Stimulated activated CD4-positive, alpha-beta T cell treated with anti-CD3 and anti-CD28 coated beads, TNF-alpha, amount 100 ng/mL, for 1 hour (primary cell): ENCODE measurements around the gene MROH8.
A peak's percentile ranks its signal among the peaks of the same experiment; 100 is the strongest.
"Not testable (repeated sequence)": the region's sequence is repeated elsewhere in the genome, so short reads cannot be mapped to it uniquely, and the experiment has no call there.

Experiments
- DNase-seq, 3 donors: peaks; one replicate each; pipeline ENCODE4 v3.0.0-alpha.2; 2020; ENCODE audit warnings: low read depth in 3 of 3, low spot score in 1 of 3

MROH8 gene

DNA sequence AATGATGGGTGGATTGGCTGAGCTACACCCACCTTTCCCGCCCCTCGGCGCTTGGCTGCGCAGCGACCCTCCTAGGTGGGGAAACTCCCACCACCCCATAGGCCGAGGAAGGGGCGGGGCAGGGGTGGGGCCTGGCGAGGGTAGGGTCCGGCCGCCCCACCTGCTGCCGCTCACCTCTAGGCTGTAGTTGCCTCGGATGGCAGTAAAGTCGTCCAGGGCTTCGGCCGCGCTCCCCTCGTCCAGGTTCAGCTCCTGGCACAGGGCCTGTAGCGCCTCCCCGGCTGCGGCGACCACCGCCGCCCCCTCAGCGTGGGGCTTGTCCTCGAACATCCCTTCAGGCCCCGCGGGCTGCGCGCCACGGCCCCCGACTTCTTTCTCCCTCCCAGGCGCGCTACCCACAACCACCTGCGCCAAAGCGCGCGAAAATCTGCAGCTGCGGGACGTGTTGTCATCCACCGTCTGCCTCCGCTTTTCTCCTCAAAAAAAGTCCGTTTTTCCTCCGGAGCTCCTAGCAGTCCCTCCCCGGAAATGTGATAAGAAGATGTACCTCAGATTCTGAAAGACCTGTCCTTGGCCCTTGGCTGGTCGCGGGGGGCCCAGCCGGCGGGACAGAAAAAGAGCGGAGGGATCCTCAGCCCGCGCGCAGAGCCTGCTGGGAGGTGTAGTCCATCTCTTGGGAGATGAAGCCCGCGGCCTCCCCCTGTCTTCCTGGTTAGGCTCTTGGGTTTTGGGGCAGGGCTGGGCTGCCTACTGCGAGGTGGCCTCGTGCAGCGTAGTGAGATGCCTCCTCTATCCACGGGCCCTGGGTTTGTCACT lies 83.5 kb downstream of the MROH8 start, which contains the start of gene RBL1:
Gene RBL1 (minus strand): TSS at position 399 of the 816 bp plus-strand sequence. CDS start 69 bp downstream, at position 330.
- peak; percentile 57 to 75 (median 62) for DNase-seq

DNA sequence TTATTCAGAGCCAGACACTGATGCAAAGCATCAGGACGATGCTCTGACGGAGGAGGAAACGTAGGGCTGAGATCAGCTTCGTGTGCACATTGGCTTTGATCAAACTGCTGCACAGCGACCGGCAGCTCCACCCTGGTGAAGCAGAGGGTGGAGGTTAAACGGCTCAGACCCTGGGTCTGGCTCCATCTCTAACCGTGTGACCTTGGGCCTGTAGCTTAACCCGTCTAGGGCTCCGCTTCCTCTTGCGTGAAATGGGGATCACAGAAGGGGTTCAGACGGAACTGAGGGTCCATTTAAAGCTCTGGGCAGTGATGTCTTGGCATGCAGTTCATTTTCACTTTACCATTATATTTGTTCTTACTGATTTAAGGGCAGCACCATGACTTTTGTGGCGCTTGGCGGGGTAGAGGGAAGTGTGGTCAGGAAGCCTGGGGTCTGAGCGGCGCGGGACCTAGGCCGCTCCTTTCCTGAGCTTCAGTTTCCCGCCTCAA lies 84.2 kb downstream of the MROH8 start:
- peak in 1 of 3 donors; percentile 16 for DNase-seq

DNA sequence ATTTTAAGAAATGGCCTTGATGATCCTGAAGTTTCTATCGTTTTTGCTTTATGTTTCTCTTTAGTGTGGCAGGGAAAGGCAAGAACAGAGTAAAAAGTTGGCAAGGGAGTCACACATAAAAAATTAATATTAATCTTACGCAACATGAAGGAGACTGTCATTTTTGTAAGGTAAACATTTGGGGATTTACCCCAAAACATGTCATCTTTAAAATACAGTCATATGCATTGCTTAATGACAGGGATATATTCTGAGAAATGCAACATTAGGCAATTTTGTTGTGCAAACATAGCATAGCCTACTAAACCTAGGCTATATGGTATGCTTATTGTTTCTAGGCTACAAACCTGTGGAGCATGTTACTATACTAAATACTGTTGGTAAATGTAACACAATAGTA lies 88.9 kb downstream of the MROH8 start:
- no peak for DNase-seq

DNA sequence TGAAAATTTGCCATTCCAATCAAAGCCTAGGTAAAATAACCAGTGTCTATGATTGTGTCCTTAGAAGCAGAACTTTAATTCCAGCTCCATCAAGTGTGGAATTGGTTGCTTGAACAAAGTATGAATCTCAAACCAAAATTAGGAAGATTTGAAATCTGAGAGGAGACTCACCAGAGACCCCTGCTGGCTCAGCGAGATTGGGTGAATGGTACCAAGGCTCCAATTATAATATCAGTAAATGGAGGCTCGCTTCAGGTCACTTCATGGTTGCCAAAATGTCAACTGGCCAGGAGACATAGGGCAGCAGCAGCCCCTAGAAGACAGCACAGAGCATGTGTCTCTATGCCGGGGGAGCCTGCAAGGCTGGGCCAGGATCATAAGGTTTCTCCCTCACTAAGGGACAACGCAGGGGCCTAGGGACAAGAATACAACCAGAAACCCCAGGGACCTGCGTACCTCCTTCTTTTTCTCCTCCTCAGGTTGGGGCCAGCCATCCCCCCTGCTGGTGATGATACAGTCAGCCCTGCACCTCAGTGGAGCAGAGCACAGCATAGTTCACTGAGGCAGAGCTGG lies 97.5 kb downstream of the MROH8 start:
- DNase-seq: peak in 1 of 3 donors; percentile 16

DNA sequence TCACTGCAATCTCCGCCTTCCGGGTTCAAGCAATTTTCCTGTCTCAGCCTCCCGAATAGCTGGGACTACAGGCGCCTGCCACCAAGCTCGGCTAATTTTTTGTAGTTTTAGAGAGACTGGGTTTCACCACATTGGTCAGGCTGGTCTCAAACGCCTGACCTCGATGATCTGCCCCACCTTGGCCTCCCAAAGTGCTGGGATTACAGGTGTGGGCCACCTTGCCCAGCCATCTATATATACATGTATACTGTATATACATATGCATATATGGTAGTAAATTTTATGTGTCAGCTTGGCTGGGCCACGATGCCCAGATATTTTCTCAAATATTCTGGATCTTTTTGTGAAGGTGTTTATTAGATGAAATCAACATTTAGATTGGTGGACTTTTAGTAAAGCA lies 102.3 kb downstream of the MROH8 start:
- DNase-seq: no peak

DNA sequence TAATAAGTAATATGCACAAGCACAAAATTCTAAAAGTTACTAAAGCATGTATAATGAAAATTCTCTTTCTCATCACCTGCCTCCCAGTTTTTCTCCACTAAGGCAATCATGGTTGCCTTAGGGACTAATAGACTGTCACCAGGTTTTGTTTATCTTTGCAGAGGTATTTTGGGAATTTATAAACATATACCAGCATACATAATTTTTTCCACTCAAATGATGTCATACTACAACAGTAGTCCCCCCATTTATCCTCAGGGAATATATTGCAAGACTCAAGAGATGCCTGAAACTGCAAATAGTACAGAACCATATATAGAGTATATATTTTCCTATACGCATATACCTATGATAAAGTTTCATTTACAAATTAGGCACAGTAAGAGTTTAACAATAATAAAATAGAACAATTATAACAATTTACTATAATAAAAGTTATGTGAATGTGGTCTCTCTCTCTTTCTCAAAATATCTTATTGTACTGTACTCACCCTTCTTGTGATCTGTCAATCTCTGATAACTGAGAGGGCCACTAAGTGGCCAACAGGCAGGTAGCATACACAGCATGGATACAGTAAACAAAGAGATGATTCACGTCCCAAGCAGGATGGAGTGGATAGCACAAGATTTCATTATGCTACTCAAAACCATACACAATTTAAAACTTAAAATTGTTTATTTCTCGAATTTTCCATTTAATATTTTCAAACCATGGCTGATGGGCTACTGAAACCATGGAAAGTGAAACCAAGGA lies 103.2 kb downstream of the MROH8 start:
- no peak for DNase-seq

DNA sequence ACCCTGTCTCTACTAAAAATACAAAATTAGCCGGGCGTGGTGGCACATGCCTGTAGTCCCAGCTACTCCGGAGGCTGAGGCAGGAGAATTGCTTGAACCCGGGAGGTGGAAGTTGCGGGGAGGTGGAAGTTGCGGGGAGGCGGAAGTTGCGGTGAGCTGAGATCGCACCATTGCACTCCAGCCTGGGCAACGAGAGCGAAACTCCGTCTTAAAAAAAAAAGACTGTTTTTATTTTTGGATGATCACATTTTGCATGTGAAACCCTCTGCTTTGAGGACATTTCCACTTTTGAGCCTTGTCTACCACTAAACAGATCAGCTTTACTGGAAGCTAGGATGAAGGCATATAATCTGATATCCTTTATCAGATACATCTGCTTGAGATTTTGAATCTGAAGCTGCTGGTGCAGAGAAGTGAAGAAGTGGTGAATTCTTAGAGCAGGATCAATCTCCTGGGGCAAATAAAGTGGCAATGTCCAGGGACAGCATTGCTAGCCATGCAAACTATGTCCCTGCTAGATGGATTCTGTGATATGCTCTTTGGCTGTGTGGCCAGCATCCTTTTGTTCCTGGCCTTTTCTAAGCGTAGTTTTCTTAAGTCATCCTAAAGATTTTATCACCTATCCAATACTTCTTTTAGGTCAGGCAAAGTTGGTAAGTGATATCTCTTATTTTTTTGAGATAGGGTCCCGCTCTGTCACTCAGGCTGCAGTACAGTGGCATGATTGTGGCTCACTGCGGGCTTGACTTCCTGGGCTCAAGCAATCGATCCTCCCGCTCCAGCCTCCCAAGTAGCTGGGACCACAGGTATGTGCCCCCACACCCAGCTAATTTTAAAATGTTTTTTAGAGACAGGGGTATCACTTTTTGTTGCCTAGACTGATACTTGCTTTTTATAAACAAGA lies 106.8 kb downstream of the MROH8 start:
- DNase-seq: no peak

DNA sequence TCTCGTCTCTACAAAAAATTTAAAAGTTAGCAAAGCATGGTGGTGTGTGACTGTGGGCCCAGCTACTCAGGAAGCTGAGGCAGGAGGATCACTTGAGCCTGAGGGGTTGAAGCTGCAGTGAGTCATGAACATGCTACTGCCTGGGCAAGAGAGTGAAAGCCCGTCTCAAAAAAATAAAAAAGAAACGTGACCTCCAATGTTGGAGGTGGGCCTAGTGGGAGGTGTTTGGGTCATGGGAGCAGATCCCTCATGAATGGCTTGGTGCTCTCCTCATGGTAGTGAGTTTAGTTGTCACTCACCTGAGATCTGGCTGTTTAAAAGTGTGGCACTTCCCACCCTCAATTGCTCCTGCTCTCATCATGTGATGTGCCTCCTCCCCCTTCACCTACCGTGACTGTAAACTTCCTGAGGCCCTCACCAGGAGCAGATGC lies 107.9 kb downstream of the MROH8 start:
- no peak for DNase-seq

DNA sequence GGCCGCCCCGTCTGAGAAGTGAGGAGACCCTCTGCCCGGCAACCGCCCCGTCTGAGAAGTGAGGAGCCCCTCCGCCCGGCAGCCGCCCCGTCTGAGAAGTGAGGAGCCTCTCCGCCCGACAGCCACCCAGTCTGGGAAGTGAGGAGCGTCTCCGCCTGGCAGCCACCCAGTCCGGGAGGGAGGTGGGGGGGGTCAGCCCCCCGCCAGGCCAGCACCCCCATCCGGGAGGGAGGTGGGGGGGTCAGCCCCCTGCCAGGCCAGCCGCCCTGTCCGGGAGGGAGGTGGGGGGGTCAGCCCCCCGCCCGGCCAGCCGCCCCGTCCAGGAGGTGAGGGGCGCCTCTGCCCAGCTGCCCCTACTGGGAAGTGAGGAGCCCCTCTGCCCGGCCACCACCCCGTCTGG lies 109.8 kb downstream of the MROH8 start:
- DNase-seq: not testable (repeated sequence)

DNA sequence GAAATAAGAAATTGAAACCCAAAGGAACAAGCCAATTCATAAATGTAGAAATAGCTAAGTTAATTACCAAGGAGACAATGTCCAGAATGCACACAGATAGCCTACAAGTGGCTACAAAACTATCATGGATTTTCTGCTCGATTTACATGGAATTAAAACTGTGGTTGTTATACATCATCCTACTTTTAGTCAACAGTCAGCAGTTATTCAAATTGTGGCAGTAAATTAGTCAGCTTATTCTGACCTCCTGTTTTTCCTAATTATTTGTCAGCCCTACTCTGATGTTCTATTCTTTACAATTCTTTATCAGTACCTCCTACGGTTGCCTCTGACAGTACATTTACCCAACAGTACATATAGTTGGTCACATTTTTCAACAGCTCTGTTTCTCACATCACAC lies 113.2 kb downstream of the MROH8 start:
- DNase-seq: no peak

DNA sequence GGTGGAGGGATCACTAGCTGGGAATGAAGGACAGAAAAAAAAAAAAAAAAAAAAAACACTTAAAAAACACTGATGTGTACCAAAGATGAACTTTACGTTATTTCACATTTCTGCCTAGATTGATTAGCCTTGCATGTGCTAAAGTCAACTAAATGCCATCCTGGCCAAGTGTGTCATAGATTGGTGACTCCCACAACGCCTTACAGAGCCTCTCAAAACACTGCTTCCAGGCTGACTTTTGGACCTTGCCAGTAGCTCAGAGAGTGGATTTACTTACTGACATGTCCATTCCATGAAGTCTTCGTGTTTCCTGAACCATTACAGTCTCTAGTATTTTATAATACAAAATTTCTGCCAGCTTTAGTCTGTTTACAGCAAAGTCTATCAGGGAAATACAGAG lies 124.1 kb downstream of the MROH8 start:
- DNase-seq: no peak

DNA sequence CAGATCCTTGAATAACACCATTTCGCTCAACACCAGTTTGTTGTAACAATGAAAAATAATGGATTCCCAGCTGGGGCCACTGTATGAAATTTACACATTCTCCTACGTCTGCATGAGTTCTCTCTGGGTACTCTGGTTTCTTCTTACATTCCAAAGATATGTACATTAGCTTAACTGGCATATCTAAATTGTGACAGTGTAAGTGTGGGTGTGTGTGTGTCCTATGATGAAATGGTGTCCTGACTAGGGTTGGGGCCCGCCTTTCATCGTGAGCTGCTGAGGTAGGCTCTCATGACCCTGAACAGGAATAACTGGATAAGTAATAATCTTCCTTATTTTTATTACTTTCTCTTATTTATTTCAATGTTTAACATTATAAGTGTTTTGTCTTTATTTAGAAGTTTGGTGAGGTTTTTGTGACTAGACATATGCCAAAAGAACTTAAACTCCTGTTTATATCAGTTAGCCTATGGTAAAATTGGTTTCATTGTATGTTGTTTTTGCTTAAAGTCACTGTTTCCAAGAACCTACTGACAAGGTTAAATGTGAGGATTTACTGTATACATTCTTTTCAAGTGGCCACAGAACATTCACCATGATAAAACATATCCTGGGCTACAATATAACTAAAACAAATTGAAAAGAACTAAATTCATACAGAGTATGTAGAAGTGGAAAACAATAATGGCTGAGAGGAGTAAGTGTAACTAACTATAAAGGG lies 126.0 kb downstream of the MROH8 start:
- DNase-seq: no peak
